ENCODE data around the gene AK3.

DNA sequence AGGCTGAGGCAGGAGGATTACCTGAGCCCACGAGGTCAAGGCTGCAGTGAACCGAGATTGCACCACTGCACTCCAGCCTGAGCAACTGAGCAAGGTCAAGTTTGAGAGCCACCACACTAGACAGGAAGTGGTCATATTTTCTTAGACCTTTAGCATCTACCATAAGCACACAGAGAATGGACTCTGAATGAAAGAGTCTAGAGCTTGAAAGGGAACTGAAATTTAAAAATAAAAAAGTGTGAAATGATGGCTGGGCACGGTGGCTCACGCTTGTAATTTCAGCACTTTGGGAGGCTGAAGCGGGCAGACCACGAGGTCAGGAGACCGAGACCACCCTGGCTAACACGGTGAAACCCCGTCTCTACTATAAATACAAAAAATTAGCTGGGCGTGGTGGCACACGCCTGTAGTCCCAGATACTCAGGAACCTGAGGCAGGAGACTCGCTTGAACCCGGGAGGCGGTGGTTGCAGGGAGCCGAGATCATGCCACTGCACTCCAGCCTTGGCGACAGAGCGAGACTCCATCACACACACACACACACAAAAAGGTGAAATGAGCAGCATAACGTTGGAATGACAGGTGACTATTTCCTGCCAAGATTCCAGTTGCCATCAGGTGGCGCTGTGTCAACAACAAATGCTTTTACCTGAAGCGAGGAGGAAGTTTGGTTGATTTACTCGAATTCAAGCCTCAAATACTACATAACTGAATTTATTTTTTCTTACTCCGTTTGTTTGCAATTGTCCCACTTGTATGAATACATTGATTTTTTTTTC is 21.3 kb upstream of the AK3 start:
- TF ChIP-seq EP300 (IDR thresholded peaks at IDR 0.05) (no peak), POLR2AphosphoS5 (IDR thresholded peaks at IDR 0.05) (peak in 2 of 3 donors; percentile 9 to 74), POLR2A (IDR thresholded peaks at IDR 0.05) (no peak)
- TF ChIP-seq, protein P1, sequence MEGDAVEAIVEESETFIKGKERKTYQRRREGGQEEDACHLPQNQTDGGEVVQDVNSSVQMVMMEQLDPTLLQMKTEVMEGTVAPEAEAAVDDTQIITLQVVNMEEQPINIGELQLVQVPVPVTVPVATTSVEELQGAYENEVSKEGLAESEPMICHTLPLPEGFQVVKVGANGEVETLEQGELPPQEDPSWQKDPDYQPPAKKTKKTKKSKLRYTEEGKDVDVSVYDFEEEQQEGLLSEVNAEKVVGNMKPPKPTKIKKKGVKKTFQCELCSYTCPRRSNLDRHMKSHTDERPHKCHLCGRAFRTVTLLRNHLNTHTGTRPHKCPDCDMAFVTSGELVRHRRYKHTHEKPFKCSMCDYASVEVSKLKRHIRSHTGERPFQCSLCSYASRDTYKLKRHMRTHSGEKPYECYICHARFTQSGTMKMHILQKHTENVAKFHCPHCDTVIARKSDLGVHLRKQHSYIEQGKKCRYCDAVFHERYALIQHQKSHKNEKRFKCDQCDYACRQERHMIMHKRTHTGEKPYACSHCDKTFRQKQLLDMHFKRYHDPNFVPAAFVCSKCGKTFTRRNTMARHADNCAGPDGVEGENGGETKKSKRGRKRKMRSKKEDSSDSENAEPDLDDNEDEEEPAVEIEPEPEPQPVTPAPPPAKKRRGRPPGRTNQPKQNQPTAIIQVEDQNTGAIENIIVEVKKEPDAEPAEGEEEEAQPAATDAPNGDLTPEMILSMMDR (IDR thresholded peaks at IDR 0.05): peak in 5 of 7 experiments; percentile 70 to 85 (median 79)

All from stomach (tissue), 4 donors.